Thyroid gland (tissue), 4 donors: ENCODE measurements around the gene BRD2.

Source experiments
- CTCF ChIP-seq, 6 experiments: fragments of 200-600 bp in 3 of 6; fragments of 450-650 bp in 3 of 6; sonication (generic) in 3 of 6; IDR thresholded peaks; one replicate each; pipeline ENCODE4 v1.5.1; 2016 to 2019; ENCODE audit warnings: antibody characterized with exemption in 6 of 6, mild to moderate bottlenecking in 2 of 6, inconsistent platforms in 1 of 6, moderate library complexity in 1 of 6
- POLR2A ChIP-seq, 2 donors: fragments of 450-650 bp; IDR thresholded peaks; one replicate each; pipeline ENCODE4 v1.6.1; 2017; ENCODE audit warnings: antibody characterized with exemption in 2 of 2, mild to moderate bottlenecking in 2 of 2, moderate library complexity in 1 of 2

DNA sequence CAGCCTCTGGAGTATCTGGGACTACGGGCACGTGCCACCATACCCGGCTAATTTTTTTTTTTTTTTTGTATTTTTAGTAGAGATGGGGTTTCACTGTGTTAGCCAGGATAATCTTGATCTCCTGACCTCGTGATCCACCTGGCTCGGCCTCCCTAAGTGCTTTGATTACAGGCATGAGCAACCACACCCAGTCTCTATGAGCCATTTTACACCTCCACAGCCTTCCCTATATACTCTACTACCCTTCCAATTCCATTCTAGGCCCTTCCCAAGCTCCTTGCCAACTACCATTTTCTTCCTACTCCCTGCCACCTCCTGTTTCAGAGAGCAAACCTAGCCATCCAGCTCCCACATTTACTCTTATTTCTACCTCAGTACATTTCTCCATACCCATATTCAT lies 7.8 kb upstream of the BRD2 start:
- no peak for TF ChIP-seq POLR2A (IDR thresholded peaks at IDR 0.05)
- TF ChIP-seq CTCF (IDR thresholded peaks at IDR 0.05): no peak
